H1 (cell line): ENCODE data around the gene MRPL54. TPM values are rescaled to one million over a fixed set of nuclear protein-coding genes. Genes with fewer than 3 reads are reported as not detected.

Experiments used
- CTCF ChIA-PET: fragments of 300-600 bp; sonication (Branson Sonifier 250); formaldehyde crosslinking; loops from one replicate; lab custom pipeline; 2021; ENCODE audit not compliant: partially characterized antibody; lab: Charles Lee
- POLR2A ChIA-PET: fragments of 300-600 bp; sonication (Branson Sonifier 250); formaldehyde crosslinking; loops from one replicate; lab custom pipeline; 2021; ENCODE audit warnings: inconsistent platforms; ENCODE audit not compliant: partially characterized antibody; lab: Charles Lee
- DNase-seq, 2 experiments: peaks; one replicate each; pipeline versions ENCODE4 v3.0.0 to v3.0.0-alpha.2; 2010 to 2022; ENCODE audit warnings: low spot score in 2 of 2, low read depth in 1 of 2, mixed read lengths in 1 of 2
- FAIRE-seq: peaks from 2 replicates; lab custom pipeline; 2011; peaks lifted over from hg19 to GRCh38; lab: Jason Lieb, UNC
- H2AFZ ChIP-seq: 2 replicates; pipeline ENCODE4 v1.8.1; 2012; ENCODE audit warnings: low read length, inconsistent platforms
- H2AK5ac ChIP-seq: 2 replicates; pipeline ENCODE4 v1.6.1; 2013; ENCODE audit warnings: low read depth, low read length
- H2BK120ac ChIP-seq: replicated peaks from 2 replicates; pipeline ENCODE3; 2013; ENCODE audit warnings: low read depth, low read length, inconsistent platforms
- H2BK12ac ChIP-seq: 2 replicates; pipeline ENCODE4 v1.6.1; 2013; ENCODE audit warnings: low read depth, low read length
- H2BK15ac ChIP-seq: 2 replicates; pipeline ENCODE4 v1.6.1; 2013; ENCODE audit warnings: low read length
- H2BK20ac ChIP-seq: 2 replicates; pipeline ENCODE4 v1.6.1; 2013; ENCODE audit warnings: low read length
- H2BK5ac ChIP-seq: 2 replicates; pipeline ENCODE4 v1.6.1; 2013; ENCODE audit warnings: low read depth, low read length
- H3K14ac ChIP-seq: 2 replicates; pipeline ENCODE4 v1.6.1; 2013; ENCODE audit warnings: inconsistent platforms; ENCODE audit not compliant: insufficient read length
- H3K18ac ChIP-seq: 2 replicates; pipeline ENCODE4 v1.6.1; 2013; ENCODE audit warnings: low read length; ENCODE audit errors: extremely low read depth
- H3K23ac ChIP-seq: 2 replicates; pipeline ENCODE4 v1.6.1; 2013; ENCODE audit warnings: inconsistent platforms; ENCODE audit not compliant: insufficient read length
- H3K23me2 ChIP-seq: 2 replicates; pipeline ENCODE4 v1.6.1; 2013; ENCODE audit warnings: low read depth, low read length
- H3K27ac ChIP-seq: 2 replicates; pipeline ENCODE4 v1.6.1; 2011; ENCODE audit warnings: low read depth, low read length, inconsistent platforms
- H3K27me3 ChIP-seq, 4 experiments: replicated peaks in 1 of 4; 1 replicate in 1 of 4; 2 replicates in 3 of 4; pipeline versions ENCODE4 v1.6.1 to v1.8.1; 2011 to 2013; ENCODE audit warnings: low read length in 3 of 4, mild to moderate bottlenecking in 3 of 4, inconsistent platforms in 2 of 4, mixed read lengths in 2 of 4, moderate library complexity in 1 of 4; ENCODE audit not compliant: control insufficient read depth in 3 of 4, insufficient read depth in 3 of 4; ENCODE audit errors: extremely low read depth in 1 of 4
- H3K36me3 ChIP-seq, 4 experiments: 2 replicates each; pipeline versions ENCODE4 v1.6.1 to v1.8.1; 2011 to 2013; ENCODE audit warnings: mild to moderate bottlenecking in 4 of 4, low read length in 3 of 4, moderate library complexity in 2 of 4, control low read depth in 1 of 4, inconsistent platforms in 1 of 4; ENCODE audit not compliant: insufficient read depth in 4 of 4, control insufficient read depth in 2 of 4
- H3K4ac ChIP-seq: replicated peaks from 2 replicates; pipeline ENCODE3; 2013; ENCODE audit warnings: low read length, low read depth, mixed read lengths, inconsistent platforms; ENCODE audit not compliant: insufficient read length
- H3K4me1 ChIP-seq, 4 experiments: replicated peaks in 1 of 4; 1 replicate in 1 of 4; 2 replicates in 3 of 4; pipeline versions ENCODE4 v1.6.1 to v1.8.1; 2011 to 2013; ENCODE audit warnings: low read length in 3 of 4, inconsistent platforms in 2 of 4, mixed read lengths in 1 of 4; ENCODE audit not compliant: insufficient read depth in 4 of 4, control insufficient read depth in 3 of 4
- H3K4me2 ChIP-seq, 2 experiments: 2 replicates each; pipeline versions ENCODE4 v1.6.1 to v1.8.1; 2011 to 2013; ENCODE audit warnings: low read depth in 2 of 2, low read length in 2 of 2, control low read depth in 1 of 2, inconsistent platforms in 1 of 2, mild to moderate bottlenecking in 1 of 2; ENCODE audit not compliant: insufficient read depth in 1 of 2
- H3K4me3 ChIP-seq, 4 experiments: fragments of 200-600, 300-600 bp in 1 of 4; sonication (generic), shearing (Covaris generic), sonication (Bioruptor Twin) in 1 of 4; 2 replicates each; pipeline versions ENCODE4 v1.5.1 to v1.8.1; 2011 to 2016; ENCODE audit warnings: low read length in 4 of 4, low read depth in 3 of 4, control low read depth in 2 of 4, inconsistent platforms in 2 of 4, mild to moderate bottlenecking in 2 of 4, mixed read lengths in 1 of 4, moderate library complexity in 1 of 4; ENCODE audit not compliant: insufficient read depth in 2 of 4; ENCODE audit errors: extremely low read depth in 1 of 4
- H3K56ac ChIP-seq: replicated peaks from 2 replicates; pipeline ENCODE3; 2013; ENCODE audit warnings: low read depth, mild to moderate bottlenecking, mixed read lengths, low read length, inconsistent platforms; ENCODE audit not compliant: insufficient read length
- H3K79me1 ChIP-seq: 2 replicates; pipeline ENCODE4 v1.6.1; 2013; ENCODE audit warnings: low read depth, low read length, control low read depth
- H3K79me2 ChIP-seq, 2 experiments: 2 replicates each; pipeline versions ENCODE4 v1.6.1 to v1.8.1; 2012 to 2013; ENCODE audit warnings: low read length in 2 of 2, mild to moderate bottlenecking in 2 of 2, inconsistent platforms in 1 of 2; ENCODE audit not compliant: insufficient read depth in 2 of 2, control insufficient read depth in 1 of 2
- H3K9ac ChIP-seq, 4 experiments: replicated peaks in 1 of 4; 1 replicate in 1 of 4; 2 replicates in 3 of 4; pipeline versions ENCODE4 v1.6.1 to v1.8.1; 2011 to 2013; ENCODE audit warnings: low read depth in 3 of 4, low read length in 3 of 4, control low read depth in 2 of 4, mild to moderate bottlenecking in 2 of 4, moderate library complexity in 2 of 4, inconsistent platforms in 1 of 4; ENCODE audit errors: extremely low read depth in 1 of 4
- H3K9me3 ChIP-seq, 2 experiments: 2 replicates each; pipeline versions ENCODE4 v1.6.1 to v1.8.1; 2012 to 2013; ENCODE audit warnings: mild to moderate bottlenecking in 2 of 2, moderate library complexity in 2 of 2, control low read depth in 1 of 2, inconsistent platforms in 1 of 2, low read depth in 1 of 2, low read length in 1 of 2, mixed read lengths in 1 of 2; ENCODE audit not compliant: insufficient read depth in 2 of 2
- H4K20me1 ChIP-seq, 2 experiments: replicated peaks in 1 of 2; 2 replicates each; pipeline versions ENCODE3 to v1.8.1; 2011 to 2013; ENCODE audit warnings: inconsistent platforms in 2 of 2, low read length in 2 of 2, mild to moderate bottlenecking in 1 of 2; ENCODE audit not compliant: insufficient read depth in 2 of 2, control insufficient read depth in 1 of 2
- H4K5ac ChIP-seq: 2 replicates; pipeline ENCODE4 v1.6.1; 2013; ENCODE audit warnings: low read length, low read depth, mixed read lengths, inconsistent platforms; ENCODE audit not compliant: insufficient read length
- H4K8ac ChIP-seq: 2 replicates; pipeline ENCODE4 v1.8.0; 2013; ENCODE audit warnings: mild to moderate bottlenecking, moderate library complexity, low read length, inconsistent platforms; ENCODE audit not compliant: insufficient read depth; ENCODE audit errors: extremely low read depth
- H4K91ac ChIP-seq: replicated peaks from 2 replicates; pipeline ENCODE3; 2013; ENCODE audit warnings: low read length, mixed read lengths, inconsistent platforms; ENCODE audit not compliant: insufficient read length
- CHD2 ChIP-seq: IDR thresholded peaks from 2 replicates; pipeline ENCODE4 v1.6.1; 2012; ENCODE audit warnings: low read length, improper control_type of control experiment
- EGR1 ChIP-seq: IDR thresholded peaks from 2 replicates; pipeline ENCODE4 v1.6.1; 2011; ENCODE audit warnings: low read depth, low read length, borderline replicate concordance
- HDAC6 ChIP-seq: IDR thresholded peaks from one replicate; pipeline ENCODE4 v1.7.1; 2012; ENCODE audit warnings: low read depth, mild to moderate bottlenecking, inconsistent platforms, low read length, moderate library complexity
- JUN ChIP-seq: IDR thresholded peaks from 2 replicates; pipeline ENCODE4 v1.6.1; 2011; ENCODE audit warnings: low read depth, mild to moderate bottlenecking, improper control_type of control experiment, low read length
- NANOG ChIP-seq: IDR thresholded peaks from 2 replicates; pipeline ENCODE4 v1.6.1; 2011; ENCODE audit warnings: low read length, low read depth, mild to moderate bottlenecking, inconsistent platforms; ENCODE audit not compliant: insufficient read depth, poor library complexity, severe bottlenecking
- POU5F1 ChIP-seq: IDR thresholded peaks from 2 replicates; pipeline ENCODE4 v1.6.1; 2011; ENCODE audit warnings: low read depth, mild to moderate bottlenecking, low read length, moderate library complexity
- RAD21 ChIP-seq, 2 experiments: IDR thresholded peaks in 1 of 2; conservative IDR thresholded peaks in 1 of 2; 2 replicates each; pipeline ENCODE4 v1.6.1; 2011; ENCODE audit warnings: low read depth in 2 of 2, low read length in 2 of 2, improper control_type of control experiment in 1 of 2, inconsistent platforms in 1 of 2, mild to moderate bottlenecking in 1 of 2, moderate library complexity in 1 of 2
- RBBP5 ChIP-seq: IDR thresholded peaks from 2 replicates; pipeline ENCODE4 v1.7.1; 2012; ENCODE audit warnings: low read depth, mild to moderate bottlenecking, inconsistent platforms, low read length, moderate library complexity, borderline replicate concordance
- RNF2 ChIP-seq: fragments of 200-900, 300-1000 bp; sonication (generic); IDR thresholded peaks from 2 replicates; pipeline ENCODE4 v1.7.1; 2016; ENCODE audit warnings: borderline replicate concordance, low read depth, mild to moderate bottlenecking, antibody characterized with exemption, low read length; ENCODE audit not compliant: poor library complexity, severe bottlenecking; ENCODE audit errors: missing control alignments
- SRF ChIP-seq: IDR thresholded peaks from 2 replicates; pipeline ENCODE4 v1.6.1; 2011; ENCODE audit warnings: mild to moderate bottlenecking, low read depth, low read length, moderate library complexity
- SUZ12 ChIP-seq: fragments of 200-600 bp; sonication (generic); IDR thresholded peaks from 2 replicates; pipeline ENCODE4 v1.6.1; 2012; ENCODE audit warnings: mild to moderate bottlenecking, inconsistent platforms, low read length, moderate library complexity, mixed read lengths
- TAF1 ChIP-seq: IDR thresholded peaks from 2 replicates; pipeline ENCODE4 v1.6.1; 2011; ENCODE audit warnings: mild to moderate bottlenecking, low read depth, low read length
- TEAD4 ChIP-seq: IDR thresholded peaks from 2 replicates; pipeline ENCODE4 v1.6.1; 2012; ENCODE audit warnings: low read depth, low read length, inconsistent platforms, mixed read lengths
- WGBS, 2 experiments: shearing (Covaris generic) in 1 of 2; methylation state at CpG; one replicate each; pipeline versions ENCODE4 v1.1.6 to v1.1.7; 2013 to 2015; ENCODE audit warnings: low lambda C conversion rate in 2 of 2, mixed read lengths in 2 of 2, inconsistent platforms in 1 of 2, low coverage in 1 of 2, missing lambda C conversion rate in 1 of 2; ENCODE audit not compliant: insufficient replicate concordance in 2 of 2, insufficient coverage in 1 of 2, insufficient read length in 1 of 2; ENCODE audit errors: extremely low coverage in 1 of 2, missing lambda C conversion rate in 1 of 2; 5-methylcytosine and 5-hydroxymethylcytosine counted together
- polyA plus RNA-seq, 7 experiments: library from polyadenylated mRNA; depleted of rRNA in 3 of 7; stranded (reverse) in 5 of 7; unstranded in 2 of 7; fragments of >200 nt in 5 of 7; fragments of 200-250 nt in 2 of 7; gene quantifications; 1 replicate in 5 of 7; 2 replicates in 1 of 7; 4 replicates in 1 of 7; pipeline versions ENCODE4 v1.2.1 to v1.2.3, GENCODE V29; 2011 to 2013; ENCODE audit warnings: missing spikeins in 2 of 7, mixed read lengths in 2 of 7
- total RNA-seq: library from RNA; stranded (reverse); fragmentation: NEBNext Ultra II Directional; extraction: Animal tissue kit (Norgen Biotek cat#: 25700); gene quantifications from 2 replicates; pipeline ENCODE4 v1.2.1, GENCODE V29; 2021

MRPL54 gene
- total and polyA plus RNA-seq, 2 of the 8 experiments (the other 6 are each of a cell fraction or from before 2014, with no cell fraction given) = 63.8 to 72.8 TPM

DNA sequence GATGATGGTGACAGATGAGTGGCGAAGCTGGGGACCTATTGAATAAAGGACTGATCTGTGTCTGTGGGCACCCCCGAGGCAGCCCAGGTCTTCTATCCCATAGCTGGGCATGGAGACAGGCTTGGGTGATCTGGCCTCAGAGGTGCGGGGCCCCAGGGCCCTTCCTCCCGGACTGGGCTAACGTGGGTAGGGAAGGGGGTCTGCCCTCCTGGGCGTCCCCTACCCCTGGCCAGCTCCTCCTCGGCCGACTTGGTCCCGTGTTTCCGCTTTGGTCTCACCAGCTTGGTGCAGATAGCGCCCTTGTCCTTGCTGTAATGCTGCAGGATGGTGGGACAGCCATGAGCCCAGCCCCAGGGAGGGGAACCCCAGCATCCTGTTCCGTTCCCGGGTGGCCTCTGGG lies 20.4 kb downstream of the MRPL54 start:
- WGBS, 2 experiments = 92% methylated on average over 13 of the region's 13 CpGs; no CpG with 5 or more reads in 1 of the 2 experiments
- Histone ChIP-seq H3K18ac (no peak overlapping the region), H3K14ac (no peak overlapping the region)

More for the DNA sequence above, 20.4 kb downstream of the MRPL54 start:
- no peak for DNase-seq
- H4K5ac ChIP-seq = no peak overlapping the region
- no peak overlapping the region for H2BK5ac ChIP-seq
- no peak overlapping the region for H3K4me3 ChIP-seq
- TF ChIP-seq SUZ12 (no peak), EGR1 (no peak), RNF2 (no peak), POU5F1 (no peak), TAF1 (no peak), HDAC6 (no peak), RBBP5 (no peak), JUN (no peak), NANOG (no peak), SRF (no peak), TEAD4 (no peak), RAD21 (IDR thresholded peaks at IDR 0.05 in 1 of 2, conservative IDR thresholded peaks at IDR 0.05 in 1 of 2; ENCODE audit: low read depth in 2 of 2, low read length in 2 of 2) (no peak), CHD2 (no peak)
- no peak overlapping the region for H2BK20ac ChIP-seq
- H3K36me3 ChIP-seq = peaks cover 0 to 14% (median 3%) of the 10 kb centered on the region in 4 experiments; a peak in 2 of 8 replicates
- no peak overlapping the region for H3K4ac ChIP-seq
- H4K20me1 ChIP-seq = no peaks in the 10 kb centered on the region
- no peak overlapping the region for H2AFZ ChIP-seq
- H3K23ac ChIP-seq = no peak overlapping the region
- ChIA-PET POLR2A (interaction anchor here (0.8 to 4.4 kb wide), 6 partner anchors 8 to 150 kb away, joined by 3 to 19 read pairs (median 4); partner anchors contain the start of genes APBA3, MRPL54 and NMRK2), CTCF (interaction anchor here (0.6 to 2.4 kb wide), 19 partner anchors 8 to 231 kb away, joined by 3 to 17 read pairs (median 4); partner anchors contain the start of genes MRPL54 and RAX2)
- H3K4me1 ChIP-seq = peaks cover 0 to 9% (median 1%) of the 10 kb centered on the region in 4 experiments; a peak in 3 of 7 replicates
- H3K56ac ChIP-seq = no peak overlapping the region
- H4K91ac ChIP-seq = no peak overlapping the region
- H2BK120ac ChIP-seq = no peak overlapping the region
- H3K79me1 ChIP-seq = no peaks in the 10 kb centered on the region
- peaks cover 0 to 17% (median 7%) of the 10 kb centered on the region in 4 experiments; a peak in 6 of 7 replicates for H3K27me3 ChIP-seq
- H2BK15ac ChIP-seq = no peak overlapping the region
- H3K4me2 ChIP-seq = no peak overlapping the region
- no peak overlapping the region for H3K9ac ChIP-seq
- no peak for FAIRE-seq
- H2AK5ac ChIP-seq = no peak overlapping the region
- peaks cover 7% of the 10 kb centered on the region; the same call in 1 of the 2 replicates for H3K23me2 ChIP-seq
- H4K8ac ChIP-seq = no peak overlapping the region
- H2BK12ac ChIP-seq = no peak overlapping the region
- H3K79me2 ChIP-seq = no peaks in the 10 kb centered on the region
- peaks cover 17 to 22% of the 10 kb centered on the region in 2 experiments for H3K9me3 ChIP-seq
- no peak overlapping the region for H3K27ac ChIP-seq
